HUDEP-2 (cell line): ENCODE data around the gene TMEM181.
"Not testable (repeated sequence)": the region's sequence is repeated elsewhere in the genome, so short reads cannot be mapped to it uniquely, and the experiment has no call there.

Source experiments
- DNase-seq, 76 experiments: peaks; one replicate each; lab custom pipeline; 2025; ENCODE audit not compliant: unreplicated experiment in 76 of 76; lab: John Stamatoyannopoulos, UW

The TMEM181 gene, protein sequence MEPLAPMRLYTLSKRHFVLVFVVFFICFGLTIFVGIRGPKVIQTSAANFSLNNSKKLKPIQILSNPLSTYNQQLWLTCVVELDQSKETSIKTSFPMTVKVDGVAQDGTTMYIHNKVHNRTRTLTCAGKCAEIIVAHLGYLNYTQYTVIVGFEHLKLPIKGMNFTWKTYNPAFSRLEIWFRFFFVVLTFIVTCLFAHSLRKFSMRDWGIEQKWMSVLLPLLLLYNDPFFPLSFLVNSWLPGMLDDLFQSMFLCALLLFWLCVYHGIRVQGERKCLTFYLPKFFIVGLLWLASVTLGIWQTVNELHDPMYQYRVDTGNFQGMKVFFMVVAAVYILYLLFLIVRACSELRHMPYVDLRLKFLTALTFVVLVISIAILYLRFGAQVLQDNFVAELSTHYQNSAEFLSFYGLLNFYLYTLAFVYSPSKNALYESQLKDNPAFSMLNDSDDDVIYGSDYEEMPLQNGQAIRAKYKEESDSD

DNA sequence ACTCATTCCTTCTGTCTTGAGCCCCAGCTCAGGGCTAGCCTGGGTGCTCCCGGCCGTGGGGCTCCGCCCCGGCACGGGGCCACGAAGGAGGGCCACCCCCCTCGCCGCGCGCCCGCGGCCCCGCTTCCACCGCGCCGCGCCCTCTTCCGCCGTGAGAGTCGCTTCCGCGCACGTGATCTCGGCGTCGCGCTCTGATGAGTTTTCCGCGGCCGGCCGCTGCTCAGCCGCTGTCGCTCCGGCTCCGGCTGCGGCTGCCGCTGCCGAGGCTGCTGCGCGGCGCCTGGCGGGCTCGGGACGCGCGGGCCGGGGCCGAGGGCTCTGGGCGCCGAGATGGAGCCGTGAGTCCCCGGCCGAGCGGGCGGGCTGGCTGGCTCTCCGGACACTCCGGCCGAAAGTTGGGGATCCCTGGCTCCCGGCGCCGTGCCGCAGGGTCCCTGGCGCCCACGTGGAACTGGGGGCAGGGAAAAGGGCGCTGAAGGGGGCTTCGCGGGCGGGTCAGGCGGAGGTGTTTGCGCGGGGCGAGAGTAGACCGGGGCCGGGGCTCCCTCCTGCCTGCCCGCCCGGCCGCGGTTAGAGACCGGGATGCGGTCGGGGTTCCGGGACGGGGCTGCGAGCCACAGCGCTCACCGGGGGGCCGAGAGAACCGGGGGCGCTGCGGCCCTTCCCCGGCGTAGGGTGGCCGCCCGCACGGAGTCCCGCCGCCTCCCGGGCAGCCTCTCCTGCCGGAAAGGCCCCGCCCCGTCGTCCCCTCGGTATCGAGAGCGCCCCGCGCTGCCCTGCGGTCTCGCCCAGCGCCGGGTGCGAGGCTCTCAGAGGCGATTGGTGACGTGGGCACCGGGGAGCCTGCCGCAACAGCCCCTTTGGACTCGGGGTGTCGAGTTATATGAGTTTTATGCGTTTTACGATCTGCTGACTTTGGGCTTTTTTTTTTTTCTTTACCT, at the start of gene TMEM181:
Gene TMEM181 (plus strand): TSS at position 197 of the 941 bp plus-strand sequence. CDS start 134 bp downstream, at position 331.
- peak in 72 of 76 experiments; percentile 50 to 92 (median 79) for DNase-seq

DNA sequence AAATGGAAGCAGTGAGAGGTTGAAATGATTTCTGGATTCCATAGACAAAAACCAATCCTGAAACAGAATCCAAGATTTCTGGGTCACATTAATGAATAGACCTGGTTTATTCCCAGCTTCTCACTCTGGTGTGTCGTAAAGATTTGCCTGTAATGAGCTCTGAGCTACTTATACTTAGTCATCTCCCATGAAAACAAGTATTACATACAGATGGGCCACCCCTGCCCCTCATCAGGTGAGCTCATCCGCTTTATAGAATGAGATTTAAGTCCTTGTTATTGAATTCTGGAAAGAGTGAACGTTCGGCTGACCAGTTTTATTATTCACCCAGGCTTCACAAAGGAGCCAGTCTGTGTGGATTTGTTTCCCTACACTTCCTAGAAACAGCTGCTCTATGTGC, 47.1 kb upstream of the TMEM181 start:
- no peak for DNase-seq

DNA sequence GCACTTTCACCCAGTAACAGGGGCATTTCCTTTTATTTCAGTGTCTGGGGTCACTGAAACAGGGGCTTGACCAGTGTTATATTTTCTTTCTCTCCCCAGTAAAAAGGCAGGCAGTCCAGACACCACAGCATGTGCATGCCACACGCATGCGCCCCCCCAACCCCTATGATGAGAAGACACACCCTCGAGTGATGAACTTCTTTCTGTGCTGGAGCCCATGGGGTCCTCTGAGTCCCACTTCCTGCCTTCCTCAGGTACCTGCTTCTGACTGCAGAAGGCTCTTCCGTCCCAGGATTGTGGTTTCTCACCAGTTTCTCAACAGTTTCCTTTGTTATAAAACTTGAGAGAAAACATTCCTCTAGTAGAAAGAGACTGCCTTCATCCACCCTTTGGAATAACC, 45.7 kb upstream of the TMEM181 start:
- DNase-seq: no peak

DNA sequence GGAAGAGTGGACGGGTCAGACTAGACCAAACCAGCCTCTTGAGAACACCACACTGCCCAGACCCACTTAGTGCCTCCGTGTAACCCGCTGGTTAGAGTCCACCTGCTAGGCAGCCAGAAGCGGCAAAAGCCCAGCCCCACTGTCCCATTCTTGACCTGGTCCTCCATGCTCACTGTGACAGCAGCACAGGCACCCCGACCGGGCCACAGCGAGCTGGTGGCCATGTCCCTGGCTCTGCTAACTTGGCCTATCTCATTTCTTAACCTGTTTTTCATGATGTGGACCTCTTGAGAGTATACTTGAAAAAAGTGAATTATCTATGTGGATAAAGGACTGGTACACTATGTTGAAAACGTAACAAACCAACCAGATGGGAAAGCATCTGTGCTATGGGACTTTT, 44.9 kb upstream of the TMEM181 start:
- DNase-seq: no peak

DNA sequence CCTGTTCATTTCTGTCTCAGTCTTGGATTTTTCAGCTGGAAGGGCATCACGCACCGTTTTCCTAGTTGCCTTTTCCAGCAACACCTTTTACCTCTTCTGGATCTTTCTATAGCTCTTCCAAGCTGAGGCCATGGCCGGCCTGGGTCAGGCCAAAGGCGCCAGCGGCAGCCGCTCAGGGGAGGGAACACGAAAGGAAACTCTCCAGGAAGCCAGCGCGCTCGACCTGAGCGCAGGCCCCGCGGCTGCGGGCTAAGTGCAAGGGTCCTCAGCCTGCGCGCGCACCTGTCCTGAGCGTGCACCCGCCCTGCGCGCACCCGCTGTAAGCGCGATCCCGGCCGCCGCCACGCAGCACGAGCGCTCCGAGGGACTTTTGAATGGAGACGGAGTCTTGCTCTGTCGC, 43.8 kb upstream of the TMEM181 start:
- DNase-seq: no peak

DNA sequence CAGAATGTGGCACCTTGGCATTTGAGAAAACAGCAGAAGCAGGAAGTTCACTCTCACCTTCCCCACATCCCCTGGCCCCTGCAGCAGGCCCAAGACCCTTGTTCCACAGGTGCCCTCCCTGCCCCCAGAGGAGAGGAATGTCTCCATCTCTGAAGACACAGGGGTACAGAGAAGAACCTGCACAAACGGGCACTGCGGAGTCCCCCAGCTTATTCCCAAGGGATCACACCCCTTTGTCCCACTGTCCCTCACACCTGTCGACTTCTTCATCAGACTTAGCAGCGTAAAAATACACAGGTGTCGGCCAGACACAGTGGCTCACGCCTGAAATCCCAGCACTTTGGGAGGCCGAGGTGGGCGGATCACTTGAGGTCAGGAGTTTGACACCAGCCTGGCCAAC, 42.9 kb upstream of the TMEM181 start:
- no peak for DNase-seq

DNA sequence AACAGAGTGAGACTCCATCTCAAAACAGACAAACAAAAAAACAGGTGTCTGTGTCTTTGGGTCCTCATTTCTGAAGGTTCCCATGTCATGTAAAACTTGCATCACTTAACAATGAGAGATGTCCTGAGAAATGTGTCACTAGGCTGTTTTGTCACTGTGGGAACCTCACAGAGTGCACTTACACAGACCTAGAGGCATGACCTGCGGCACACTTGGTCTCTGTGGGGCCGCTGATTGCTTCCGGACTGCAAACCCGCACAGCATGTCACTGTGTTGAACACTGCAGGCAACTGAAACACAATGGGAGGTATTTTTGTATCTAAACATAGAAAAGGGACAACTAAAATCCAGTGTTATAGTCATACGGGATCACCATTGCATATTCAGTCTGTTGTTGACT, 42.3 kb upstream of the TMEM181 start:
- DNase-seq: no peak

DNA sequence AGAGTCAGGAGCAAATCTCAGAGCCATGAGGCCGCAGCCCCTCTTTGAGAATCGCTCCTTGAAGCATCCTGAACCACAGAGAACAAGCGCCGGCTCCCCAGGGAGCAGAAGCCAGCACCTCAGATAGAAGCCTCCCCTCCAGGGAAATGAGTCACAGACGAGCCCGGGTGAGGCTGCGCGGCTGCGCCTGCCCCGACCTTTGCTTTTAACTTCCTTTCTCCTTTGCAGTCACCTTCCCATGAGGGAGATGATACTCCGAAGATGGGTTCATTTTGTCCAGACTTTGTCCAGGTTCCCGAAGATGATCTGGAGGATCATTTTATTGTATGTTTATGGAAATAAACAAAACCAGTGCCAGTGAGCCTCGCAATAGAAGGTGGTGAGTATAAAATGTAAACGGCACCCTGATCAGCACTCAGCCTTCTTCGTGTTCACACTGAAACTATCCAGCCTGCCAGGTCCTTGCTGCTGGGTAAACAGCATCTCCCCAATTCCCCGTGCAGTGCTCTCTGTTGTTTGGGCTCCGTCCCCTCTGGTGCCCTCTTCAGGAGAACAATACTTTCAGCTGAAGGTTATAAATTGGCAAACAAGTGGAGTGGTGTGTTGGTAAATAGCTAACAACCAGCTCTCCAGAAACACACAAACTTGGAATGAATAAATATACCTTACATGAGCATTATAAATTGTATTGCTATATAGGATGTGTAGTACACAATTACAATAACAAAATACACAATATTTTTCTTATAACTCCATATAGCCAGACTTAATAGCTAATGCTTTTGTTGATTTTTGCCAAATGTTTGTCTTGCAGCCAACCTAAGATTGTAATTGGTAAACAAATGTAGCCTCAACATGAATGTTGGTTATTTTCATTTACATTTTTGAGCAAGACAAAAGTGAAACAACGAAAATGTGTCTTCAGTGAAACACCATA, 41.4 kb upstream of the TMEM181 start:
- DNase-seq: peak in 70 of 76 experiments; percentile 20 to 83 (median 58)

DNA sequence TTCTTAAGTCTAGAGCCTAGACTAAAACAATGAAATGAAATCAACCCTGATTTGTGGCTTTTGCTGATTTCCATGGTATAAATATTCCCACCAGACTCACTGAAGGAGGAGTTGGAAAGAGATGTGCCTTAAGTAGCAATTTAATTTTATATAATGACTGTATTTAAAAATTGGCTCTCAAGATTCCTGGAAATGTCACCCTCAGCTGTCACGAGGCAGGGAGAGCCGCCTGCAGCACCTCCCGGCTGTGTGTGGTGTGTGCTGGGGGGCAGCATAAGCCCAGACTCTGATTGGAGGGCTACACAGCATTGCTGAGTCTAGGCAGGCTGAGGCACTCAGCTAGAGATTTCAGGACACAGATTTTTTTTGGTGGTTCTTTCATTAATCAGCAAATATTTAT, 40.6 kb upstream of the TMEM181 start:
- no peak for DNase-seq

DNA sequence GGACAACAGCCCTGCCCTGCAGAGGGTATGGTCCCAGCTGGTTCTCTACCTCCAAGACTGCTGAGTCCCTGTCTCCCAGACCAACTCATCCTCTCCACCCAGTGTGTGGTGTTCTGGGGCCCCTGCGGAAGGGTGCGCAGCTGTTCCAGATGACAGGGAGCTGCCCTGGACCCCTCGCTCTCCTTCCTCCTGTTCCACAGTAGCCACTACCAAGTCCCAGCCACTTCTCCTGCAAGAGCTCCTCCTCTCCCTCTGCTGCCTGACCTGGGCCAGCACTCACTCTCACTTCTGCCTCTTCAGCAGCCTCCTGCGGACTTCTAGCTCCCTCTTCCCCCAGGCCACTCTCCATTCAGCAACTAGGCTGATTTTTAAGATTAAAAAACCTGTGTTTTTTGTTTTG, 40.1 kb upstream of the TMEM181 start:
- no peak for DNase-seq

DNA sequence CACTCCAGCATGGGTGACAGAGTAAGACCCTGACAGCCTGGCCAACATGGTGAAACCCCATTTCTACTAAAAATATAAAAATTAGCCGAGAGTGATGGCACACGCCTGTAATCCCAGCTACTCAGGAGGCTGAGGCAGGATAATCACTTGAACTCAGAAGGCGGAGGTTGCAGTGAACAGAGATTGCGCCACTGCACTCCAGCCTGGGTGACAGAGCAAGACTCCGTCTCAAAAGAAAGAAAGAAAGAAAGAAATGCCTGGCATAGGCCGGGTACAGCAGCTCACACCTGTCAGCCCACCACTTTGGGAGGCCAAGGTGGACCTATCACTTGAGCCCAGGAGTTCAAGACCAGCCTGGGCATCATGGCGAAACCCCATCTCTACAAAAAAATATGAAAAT, 38.9 kb upstream of the TMEM181 start:
- not testable (repeated sequence) for DNase-seq

DNA sequence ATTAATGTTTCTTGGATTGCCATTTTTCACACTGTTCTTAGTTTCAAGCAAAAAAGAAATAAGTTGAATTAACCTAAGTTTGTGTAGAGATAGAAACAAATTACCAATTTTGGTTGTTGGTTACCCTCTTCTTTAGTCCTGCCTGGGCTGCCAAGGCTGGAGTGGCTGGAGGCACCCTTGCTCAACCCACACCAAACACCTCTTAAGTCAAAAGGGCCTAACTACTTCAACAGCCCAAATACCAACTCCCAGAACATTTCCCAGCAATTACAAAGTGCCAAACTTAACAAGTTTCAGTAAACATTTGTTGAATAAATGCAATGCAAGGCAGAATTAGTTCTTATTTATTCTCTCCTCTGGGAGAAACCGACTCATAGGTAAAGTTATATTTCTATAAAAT, 38.1 kb upstream of the TMEM181 start:
- no peak for DNase-seq

DNA sequence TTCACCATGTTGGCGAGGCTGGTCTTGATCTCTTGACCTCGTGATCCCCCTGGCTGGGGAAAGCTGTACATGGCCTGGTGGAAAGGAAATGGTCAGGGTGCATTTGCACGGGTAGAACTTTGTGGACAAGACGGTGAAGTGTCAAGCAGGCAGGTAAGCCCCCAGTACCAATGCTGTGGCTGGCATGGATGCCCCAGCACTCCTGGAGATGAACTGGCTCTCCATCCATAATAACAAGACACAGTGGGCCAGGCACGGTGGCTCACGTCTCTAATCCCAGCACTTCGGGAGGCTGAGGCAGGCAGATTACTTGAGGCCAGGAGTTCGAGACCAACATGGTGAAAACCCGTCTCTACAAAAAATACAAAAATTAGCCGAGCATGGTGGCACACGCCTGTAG, 37.3 kb upstream of the TMEM181 start:
- no peak for DNase-seq

DNA sequence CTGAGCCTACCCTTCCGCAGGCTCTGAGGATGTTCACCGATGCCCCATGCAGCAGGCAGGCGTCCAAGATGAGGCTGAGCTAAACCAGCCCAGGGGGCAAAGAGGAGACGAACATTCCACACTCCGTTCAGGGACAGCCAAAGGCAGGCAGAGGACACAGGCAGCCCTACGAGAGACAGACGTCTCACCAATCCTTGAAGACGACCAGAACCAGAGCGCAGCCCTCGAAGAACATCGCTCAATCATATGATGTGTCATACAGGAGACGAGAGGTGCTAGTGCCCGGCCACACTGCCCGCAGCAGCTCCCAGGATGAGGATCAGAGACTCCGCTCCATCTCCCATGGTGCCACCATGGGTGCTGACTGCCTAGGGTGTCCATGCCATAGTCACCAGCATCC, 35.6 kb upstream of the TMEM181 start:
- DNase-seq: no peak

DNA sequence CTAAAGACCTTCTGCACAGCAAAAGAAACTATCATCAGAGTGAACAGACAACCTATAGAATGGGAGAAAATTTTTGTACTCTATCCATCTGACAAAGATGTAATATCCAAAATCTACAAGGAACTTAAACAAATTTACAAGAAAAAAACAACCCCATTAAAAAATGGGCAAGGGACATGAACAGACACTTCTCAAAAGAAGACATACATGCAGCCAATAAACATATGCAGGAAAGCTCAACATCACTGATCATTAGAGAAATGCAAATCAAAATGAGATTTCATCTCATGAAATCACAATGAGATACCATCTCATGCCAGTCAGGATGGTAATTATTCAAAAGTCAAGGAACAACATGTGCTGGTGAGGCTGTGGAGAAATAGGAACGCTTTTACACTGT, 32.0 kb upstream of the TMEM181 start:
- not testable (repeated sequence) for DNase-seq

DNA sequence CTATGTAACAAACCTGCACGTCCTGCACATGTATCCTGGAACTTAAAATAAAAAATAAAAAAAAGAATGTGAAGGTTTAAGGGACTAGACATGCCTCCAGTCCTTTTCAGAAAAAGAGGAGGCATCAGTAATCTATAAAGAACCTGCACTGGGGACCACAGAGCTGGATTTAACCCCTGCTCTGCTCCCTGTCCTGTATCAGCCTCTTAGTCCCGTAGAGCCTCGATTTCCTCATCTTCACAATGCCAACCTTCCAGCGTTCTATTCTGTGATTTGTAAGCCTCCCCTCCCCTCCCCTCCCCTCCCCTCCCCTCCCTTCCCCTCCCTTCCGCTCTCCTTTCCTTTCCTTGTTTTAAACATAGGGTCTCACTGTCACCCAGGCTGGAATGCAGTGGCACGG, 31.1 kb upstream of the TMEM181 start:
- no peak for DNase-seq

DNA sequence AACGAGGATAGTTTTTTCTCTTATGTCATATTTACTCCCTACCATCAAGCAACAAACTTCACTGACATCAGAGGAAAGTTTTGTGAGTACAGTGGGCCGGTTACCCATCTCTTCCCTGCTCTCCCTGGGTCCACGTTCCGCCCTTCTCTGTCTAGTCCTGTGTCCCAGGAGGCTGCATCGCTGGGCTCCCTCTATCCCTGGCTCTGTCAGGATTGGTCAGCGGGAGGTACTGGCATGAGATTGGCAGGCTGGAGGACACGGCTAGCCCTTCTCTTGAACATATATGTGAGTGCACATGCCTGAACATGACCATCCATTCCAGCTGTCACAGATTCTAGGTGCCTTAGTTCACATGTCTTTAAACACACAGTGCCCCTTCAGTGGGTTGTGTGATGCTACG, 30.3 kb upstream of the TMEM181 start:
- no peak for DNase-seq

DNA sequence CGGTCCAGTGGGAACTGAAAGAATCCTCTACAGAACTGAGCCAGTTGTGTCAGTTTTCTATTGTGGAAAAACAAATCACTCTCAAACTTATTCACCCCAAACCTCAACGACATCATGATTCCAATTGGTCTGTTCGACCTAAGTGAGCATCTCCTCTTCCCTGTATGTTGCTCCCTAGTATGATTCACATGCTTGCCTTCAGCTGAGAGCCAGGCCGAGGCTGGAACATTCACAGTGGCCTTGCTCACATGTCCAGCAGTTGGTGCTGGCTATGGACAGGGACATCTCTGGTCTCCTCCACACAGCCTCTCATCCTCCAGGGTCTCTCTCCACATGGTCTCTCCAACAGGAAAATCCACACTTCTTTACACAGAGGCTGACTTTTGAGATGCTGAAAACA, 28.3 kb upstream of the TMEM181 start:
- DNase-seq: no peak

DNA sequence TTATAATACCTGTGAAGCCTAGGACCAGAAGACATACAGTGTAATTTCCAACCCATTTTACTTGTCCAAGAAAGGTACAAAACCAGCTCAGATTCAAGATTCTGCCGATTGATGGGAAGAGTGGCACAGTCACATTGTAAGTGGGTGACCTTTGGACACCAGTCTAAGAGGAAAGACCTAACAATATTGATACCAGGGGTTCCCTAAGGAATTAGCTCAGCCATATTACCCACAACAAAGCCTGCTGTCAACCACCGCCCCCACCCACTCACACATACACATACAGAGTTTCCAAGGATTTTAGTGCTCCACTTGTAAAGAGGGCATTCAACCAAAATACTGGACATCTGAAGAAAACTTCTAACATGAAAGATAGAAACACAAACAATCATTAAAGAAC, 27.9 kb upstream of the TMEM181 start:
- no peak for DNase-seq

DNA sequence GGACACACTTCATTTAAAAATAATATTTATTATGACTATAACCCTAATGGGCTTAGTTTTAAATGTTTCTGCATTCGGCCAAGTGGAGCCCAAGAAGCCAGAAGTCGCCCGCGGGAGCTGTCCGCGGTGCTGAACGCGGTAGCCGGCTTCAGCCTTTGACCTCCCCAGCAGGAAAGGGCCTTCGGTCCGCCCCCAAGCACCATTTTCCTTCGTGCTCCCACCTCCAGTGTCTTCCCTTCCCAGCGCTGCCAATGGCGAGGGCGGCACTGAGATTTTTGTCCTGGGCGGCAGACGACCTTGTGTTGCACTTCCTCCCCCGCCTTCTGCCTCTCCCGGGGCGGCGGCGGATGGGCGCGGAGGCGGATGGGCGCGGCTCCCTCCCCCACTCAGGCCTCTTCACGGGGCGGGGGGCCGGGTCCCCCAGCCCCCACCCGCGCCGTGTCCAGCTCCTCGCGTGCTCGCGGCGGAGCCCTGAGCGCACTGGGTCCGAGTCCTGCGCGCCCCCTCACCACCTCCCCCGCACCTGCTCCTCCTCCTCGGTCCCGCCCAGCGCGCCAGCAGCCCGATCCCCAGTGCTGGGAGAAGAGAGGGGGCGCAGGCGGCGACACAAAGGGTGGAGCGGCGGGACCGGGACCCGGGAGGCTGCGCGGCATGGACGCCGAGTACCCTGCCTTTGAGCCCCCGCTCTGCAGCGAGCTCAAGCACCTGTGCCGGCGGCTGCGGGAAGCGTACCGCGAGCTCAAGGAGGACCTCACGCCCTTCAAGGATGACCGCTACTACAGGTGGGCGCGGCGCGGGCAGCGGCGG, 23.6 kb upstream of the TMEM181 start:
- peak in 70 of 76 experiments; percentile 16 to 86 (median 64) for DNase-seq
